Measurements from ENCODE around the gene CRTAC1.

DNA sequence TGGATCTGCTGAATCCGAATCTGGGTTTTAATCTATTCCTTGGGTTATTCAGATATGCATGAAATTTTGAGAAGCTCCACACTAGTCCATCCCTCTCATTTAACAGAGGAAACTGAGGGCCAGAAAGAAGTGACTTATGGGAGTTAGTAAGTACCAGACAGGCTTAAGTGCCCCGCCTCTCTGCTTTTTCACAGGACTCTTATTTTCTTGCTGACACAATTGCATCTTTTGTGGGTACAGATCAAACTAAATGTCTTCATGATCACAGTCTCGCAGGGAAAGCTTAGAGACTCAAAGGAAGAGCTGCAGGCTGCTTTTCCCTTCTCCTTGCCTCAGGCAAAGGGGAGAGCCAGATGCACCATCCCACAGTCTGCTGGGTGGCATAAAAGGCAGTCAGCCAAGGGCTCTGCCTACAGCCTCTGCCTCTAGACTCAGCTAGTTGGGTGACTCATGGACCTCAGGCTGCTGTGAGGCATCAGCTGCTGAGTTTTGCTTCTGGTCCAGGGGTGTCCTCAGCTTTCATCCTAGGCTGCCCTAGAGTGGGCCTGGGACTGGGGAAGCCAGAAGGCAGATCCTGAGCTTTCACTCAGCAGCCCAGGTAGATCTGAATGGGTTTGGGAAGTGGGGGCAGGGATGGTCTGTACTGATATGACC lies 169.2 kb downstream of the CRTAC1 start:
- TF ChIP-seq, protein P1, sequence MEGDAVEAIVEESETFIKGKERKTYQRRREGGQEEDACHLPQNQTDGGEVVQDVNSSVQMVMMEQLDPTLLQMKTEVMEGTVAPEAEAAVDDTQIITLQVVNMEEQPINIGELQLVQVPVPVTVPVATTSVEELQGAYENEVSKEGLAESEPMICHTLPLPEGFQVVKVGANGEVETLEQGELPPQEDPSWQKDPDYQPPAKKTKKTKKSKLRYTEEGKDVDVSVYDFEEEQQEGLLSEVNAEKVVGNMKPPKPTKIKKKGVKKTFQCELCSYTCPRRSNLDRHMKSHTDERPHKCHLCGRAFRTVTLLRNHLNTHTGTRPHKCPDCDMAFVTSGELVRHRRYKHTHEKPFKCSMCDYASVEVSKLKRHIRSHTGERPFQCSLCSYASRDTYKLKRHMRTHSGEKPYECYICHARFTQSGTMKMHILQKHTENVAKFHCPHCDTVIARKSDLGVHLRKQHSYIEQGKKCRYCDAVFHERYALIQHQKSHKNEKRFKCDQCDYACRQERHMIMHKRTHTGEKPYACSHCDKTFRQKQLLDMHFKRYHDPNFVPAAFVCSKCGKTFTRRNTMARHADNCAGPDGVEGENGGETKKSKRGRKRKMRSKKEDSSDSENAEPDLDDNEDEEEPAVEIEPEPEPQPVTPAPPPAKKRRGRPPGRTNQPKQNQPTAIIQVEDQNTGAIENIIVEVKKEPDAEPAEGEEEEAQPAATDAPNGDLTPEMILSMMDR (IDR thresholded peaks at IDR 0.05), result no peak
- TF ChIP-seq EP300 (IDR thresholded peaks at IDR 0.05) (no peak), POLR2A (IDR thresholded peaks at IDR 0.05) (no peak)
